ENCODE data around the gene COQ5. TPM values are rescaled to one million over a fixed set of nuclear protein-coding genes. Genes with fewer than 3 reads are reported as not detected.

The COQ5 gene, protein sequence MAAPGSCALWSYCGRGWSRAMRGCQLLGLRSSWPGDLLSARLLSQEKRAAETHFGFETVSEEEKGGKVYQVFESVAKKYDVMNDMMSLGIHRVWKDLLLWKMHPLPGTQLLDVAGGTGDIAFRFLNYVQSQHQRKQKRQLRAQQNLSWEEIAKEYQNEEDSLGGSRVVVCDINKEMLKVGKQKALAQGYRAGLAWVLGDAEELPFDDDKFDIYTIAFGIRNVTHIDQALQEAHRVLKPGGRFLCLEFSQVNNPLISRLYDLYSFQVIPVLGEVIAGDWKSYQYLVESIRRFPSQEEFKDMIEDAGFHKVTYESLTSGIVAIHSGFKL
- 10 to 100 TPM in 11 of 12 donors, not detected in 1; 25.1 to 42.2 (median 36.7) TPM for polyA plus RNA-seq (ENCODE audit: insufficient read length in 12 of 12)
- long read RNA-seq, donor 1, transcript COQ5-201 (7 exons, 1,535 nt) = major isoform, 10 of 184 reads
- long read RNA-seq, donor 1, partial matches to known transcripts = 166 of 184 reads
- long read RNA-seq, donor 1, other reads (novel, unspliced or antisense) = 7 of 184 reads
- long read RNA-seq, donor 2, transcript COQ5-201 (7 exons, 1,535 nt) = major isoform, 16 of 139 reads
- long read RNA-seq, donor 2, partial matches to known transcripts = 97 of 139 reads
- long read RNA-seq, donor 2, other reads (novel, unspliced or antisense) = 26 of 139 reads
- long read RNA-seq, donor 3, transcript COQ5-201 (7 exons, 1,535 nt) = major isoform, 5 of 16 reads
- long read RNA-seq, donor 3, partial matches to known transcripts = 11 of 16 reads
- long read RNA-seq, donor 3, other reads (novel, unspliced or antisense) = 0 of 16 reads
- long read RNA-seq, donor 4, transcript COQ5-201 (7 exons, 1,535 nt) = major isoform, 7 of 13 reads
- long read RNA-seq, donor 4, partial matches to known transcripts = 6 of 13 reads
- long read RNA-seq, donor 4, other reads (novel, unspliced or antisense) = 0 of 13 reads
- long read RNA-seq, donor 5, transcript COQ5-201 (7 exons, 1,535 nt) = major isoform, 17 of 218 reads
- long read RNA-seq, donor 5, partial matches to known transcripts = 167 of 218 reads
- long read RNA-seq, donor 5, other reads (novel, unspliced or antisense) = 33 of 218 reads
- long read RNA-seq, donor 6, transcript COQ5-201 (7 exons, 1,535 nt) = major isoform, 6 of 6 reads
- long read RNA-seq, donor 6, partial matches to known transcripts = 0 of 6 reads
- long read RNA-seq, donor 6, other reads (novel, unspliced or antisense) = 0 of 6 reads
- long read RNA-seq, donor 7, partial matches to known transcripts = 0 of 4 reads
- long read RNA-seq, donor 7, other reads (novel, unspliced or antisense) = 0 of 4 reads
- long read RNA-seq, donor 8, transcript COQ5-201 (7 exons, 1,535 nt) = major isoform, 15 of 33 reads
- long read RNA-seq, donor 8, partial matches to known transcripts = 17 of 33 reads
- long read RNA-seq, donor 8, other reads (novel, unspliced or antisense) = 0 of 33 reads
- long read RNA-seq, donor 9, transcript COQ5-201 (7 exons, 1,535 nt) = major isoform, 5 of 7 reads
- long read RNA-seq, donor 9, partial matches to known transcripts = 0 of 7 reads
- long read RNA-seq, donor 9, other reads (novel, unspliced or antisense) = 0 of 7 reads
- long read RNA-seq, donor 10, transcript COQ5-201 (7 exons, 1,535 nt) = major isoform, 10 of 28 reads
- long read RNA-seq, donor 10, partial matches to known transcripts = 18 of 28 reads
- long read RNA-seq, donor 10, other reads (novel, unspliced or antisense) = 0 of 28 reads
- long read RNA-seq, donor 11, transcript COQ5-201 (7 exons, 1,535 nt) = major isoform, 9 of 80 reads
- long read RNA-seq, donor 11, partial matches to known transcripts = 60 of 80 reads
- long read RNA-seq, donor 11, other reads (novel, unspliced or antisense) = 11 of 80 reads

DNA sequence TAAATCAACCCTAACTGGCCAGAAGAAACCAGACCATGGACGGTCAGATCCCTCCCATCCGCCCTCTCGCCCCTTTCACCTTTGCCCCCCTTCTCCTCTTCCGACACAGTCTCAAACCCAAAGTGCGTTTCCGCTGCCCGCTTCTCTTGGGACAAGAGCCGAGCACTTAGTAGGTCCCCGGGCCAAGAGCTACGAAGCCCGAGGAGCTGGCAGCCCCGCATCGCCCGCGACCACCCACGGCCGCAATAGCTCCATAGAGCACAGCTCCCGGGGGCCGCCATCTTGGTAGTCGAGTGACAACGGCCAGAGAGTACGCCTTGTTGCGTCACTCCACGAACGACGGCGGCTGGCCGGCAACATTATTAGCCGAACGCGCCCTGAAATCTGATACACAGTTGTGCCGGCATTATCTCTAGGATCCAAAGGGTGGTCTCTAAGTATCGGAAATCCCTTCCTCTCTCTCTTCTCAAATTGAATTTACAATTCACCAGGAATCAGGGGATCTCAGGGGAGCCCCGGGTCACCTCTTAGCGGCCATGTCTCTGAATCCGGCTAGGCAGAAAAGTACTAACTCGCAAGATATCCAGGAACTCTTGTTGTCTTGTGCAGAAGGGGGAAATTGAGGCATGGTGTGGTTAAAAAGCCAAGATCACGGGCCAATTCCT, at the start of gene COQ5:
TSS of gene COQ5 (minus strand) at position 298 of the 665 bp plus-strand sequence. CDS start at position 281, 17 bp downstream.
- DNase-seq = peak; percentile 95

DNA sequence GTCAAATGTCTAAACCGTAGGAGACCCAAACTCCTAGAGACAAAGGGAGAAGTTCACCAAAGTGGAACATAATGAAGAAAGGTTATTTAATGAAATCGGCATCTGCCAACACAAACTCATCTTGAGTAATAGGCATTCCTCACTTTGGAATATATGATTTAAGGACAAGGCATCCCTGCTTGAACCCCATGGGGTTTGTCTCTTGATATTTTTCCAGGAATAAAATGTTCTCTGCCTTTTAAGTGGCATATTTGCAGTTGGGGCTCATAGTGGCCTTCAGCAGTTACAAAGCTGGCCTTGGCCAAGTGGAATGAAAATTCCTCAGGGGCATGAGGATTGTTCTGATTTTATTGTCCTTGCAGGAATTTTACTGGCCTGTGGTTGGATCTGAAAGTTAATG, 45.1 kb upstream of the COQ5 start:
- no peak for DNase-seq

DNA sequence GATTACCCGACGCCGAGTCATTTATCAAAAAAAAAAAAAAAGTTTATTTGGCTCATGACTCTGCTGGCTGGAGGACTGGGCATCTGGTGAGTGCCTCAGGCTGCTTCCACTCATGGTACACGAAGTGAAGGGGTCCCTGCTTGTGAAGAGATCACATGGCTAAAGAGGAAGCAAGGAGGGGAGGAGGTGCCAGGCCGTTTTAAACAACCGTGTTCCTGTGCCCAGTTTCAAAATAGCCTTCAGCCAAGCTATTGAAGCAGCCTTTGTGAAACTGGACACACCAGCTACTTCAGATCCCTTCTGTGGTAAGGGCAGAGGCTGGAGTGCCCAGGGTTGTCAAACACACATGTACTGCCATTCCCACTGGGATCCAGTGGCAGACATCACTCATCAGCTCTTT, 44.6 kb upstream of the COQ5 start:
- DNase-seq = no peak

DNA sequence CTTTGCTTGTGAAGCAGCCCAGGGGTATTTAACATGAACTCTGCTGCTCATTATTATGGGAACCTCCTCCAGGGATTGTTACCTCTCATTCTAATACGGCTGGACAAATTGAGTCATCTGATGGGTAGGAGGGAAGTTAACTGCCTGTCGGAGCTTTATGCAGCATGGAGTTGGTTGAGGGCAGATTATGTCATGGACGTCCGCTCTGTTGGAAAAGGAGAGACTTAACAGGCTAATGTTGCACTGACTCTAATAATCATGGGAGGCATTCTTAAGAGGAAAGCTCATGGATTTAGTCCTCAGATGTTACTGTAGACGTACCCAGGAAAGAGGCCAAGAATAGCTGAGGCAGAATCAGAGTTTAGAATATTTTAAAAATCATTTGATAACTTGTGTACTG, 42.3 kb upstream of the COQ5 start:
- DNase-seq = no peak

DNA sequence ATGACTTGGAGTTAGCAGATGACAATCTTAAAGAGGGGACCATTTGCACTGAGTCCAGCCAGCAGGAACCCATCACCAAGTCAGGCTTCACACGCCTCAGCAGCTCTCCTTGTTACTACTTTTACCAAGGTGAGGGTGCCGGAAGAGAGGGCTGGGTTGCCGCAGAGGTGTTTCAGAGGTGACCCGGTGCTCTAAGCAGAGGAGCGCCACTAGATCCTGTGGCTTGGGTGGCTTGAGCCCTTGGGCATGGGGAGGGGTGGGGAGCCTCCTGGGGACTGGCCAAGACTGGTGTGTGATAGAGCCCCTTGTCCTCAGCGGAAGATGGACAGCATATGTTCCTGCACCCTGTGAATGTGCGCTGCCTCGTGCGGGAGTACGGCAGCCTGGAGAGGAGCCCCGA, 34.5 kb upstream of the COQ5 start:
- DNase-seq = no peak

DNA sequence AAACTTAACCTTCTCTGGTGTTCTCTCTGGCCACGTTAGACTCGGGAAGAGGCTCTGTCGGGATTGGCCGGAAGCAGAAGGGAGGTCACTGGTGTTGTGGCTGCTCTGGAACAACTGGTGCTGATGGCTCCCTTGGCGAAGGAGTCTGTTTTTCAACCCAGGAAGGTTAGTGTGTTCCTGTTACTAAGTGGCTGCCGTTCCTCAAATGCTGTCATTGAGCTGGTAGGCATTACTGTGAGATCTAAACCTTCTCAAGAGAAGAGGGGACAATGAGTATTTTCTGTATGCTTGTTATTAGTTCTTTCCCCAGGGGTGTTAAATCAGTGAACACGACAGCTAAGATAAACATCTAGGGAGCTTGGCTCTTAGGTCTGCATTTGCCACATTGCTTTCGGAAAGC, 33.9 kb upstream of the COQ5 start:
- no peak for DNase-seq

DNA sequence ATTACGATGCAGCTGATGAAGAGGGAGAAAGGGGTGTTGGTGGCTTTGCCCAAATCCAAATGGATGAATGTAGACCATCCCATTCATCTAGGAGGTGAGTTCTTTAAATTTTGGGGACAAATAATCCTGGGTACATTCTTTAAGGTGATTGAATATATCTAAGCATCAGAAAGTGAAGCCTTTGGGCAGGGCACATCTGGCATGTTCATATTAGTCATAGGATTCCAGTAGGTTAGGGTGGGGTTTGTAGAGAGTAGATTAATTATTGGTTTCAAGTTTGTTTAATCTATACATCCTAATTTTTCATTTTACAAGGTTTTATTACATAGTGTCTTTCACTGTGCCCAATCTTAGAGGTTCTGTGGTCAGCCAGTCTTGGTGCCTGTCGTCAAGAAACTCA, 28.6 kb upstream of the COQ5 start:
- no peak for DNase-seq

DNA sequence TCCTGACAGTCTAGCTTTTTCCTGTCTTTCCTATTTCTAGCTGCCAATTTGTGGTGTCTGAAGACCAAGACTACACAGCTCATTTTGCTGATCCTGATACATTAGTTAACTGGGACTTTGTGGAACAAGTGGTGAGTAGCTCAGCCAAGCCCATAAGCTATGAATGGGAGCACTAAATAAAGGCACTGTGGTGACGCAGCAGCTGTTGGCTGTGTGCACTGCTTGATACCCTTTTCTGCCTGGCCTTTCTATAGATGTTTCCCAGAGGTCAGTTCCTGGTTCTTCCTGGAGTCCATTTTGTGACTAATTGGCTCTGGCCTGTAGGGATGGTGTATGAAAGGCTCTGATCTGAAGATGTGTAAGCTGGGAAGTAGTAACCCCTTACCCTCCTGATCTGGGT, 25.7 kb upstream of the COQ5 start:
- DNase-seq = no peak

DNA sequence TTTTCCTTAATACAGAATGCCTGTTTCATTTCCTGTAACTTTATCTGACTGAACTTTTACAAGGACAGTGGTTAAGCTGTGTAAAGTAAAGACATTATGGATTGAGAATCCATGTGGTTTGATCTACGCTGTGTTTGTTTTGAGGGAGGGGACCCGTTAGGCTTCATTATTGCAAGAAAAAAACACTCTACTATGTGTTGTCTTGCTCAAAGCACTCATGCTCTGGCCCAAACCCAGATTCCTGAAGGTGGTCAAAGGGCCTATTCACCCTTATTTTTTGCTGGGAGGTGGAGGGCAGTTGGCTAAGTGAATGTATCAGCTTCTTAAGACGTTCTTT, 17.1 kb upstream of the COQ5 start:
- DNase-seq = no peak

DNA sequence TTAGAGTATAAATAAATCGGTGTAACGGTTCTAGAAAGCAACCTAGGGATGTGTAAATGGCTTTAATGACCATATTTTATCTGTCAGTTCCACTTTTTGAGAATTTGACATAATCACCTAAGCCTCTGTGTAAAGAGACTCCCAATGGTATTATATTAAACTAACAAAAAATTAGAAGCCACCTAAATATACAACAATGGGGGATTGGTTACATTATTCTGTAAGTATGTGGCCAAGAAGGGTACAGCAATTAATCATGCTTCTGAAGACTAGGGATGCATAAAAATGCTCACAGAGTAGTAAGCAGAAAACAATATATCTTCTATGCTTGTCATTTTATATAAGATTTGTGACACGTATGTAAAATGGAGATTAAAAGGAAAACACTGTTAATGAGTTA, 15.7 kb upstream of the COQ5 start:
- DNase-seq = no peak

DNA sequence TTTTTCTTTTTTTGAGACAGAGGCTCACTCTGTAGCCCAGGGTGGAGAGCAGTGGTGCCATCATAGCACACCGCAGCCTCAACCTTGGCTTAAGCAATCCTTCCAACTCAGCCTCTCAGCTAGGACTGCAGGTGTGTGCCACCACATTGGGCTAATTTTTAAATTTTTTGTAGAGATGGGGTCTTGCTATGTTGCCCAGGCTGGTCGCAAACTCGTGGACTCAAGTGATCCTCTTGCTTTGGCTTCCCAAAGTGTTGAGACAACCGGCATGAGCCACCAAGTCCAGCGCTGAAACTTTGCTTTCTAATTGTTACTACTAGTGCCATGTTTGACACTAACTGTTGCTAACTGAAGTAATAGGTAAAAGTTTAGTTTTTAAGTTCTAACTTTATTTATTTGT, 13.2 kb upstream of the COQ5 start:
- DNase-seq = no peak

DNA sequence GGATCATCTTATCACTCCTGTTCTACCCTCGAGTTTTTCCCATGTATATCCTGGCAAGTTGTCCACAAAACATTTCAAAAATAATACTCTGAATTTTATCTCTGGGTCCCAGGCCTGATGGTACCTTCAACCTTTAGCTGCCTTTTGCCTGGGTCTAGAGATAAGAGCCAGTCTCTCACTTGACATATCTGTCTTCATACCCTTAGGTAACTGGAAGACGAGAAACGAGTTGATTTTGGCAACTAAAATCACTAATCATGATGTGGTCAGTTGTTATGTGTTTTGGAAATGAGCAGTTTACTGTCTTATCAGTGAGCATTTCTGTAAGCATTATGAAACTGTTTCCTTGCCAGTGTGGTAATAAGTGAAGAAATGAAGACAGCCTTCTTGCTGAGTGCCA, 11.5 kb upstream of the COQ5 start:
- no peak for DNase-seq

DNA sequence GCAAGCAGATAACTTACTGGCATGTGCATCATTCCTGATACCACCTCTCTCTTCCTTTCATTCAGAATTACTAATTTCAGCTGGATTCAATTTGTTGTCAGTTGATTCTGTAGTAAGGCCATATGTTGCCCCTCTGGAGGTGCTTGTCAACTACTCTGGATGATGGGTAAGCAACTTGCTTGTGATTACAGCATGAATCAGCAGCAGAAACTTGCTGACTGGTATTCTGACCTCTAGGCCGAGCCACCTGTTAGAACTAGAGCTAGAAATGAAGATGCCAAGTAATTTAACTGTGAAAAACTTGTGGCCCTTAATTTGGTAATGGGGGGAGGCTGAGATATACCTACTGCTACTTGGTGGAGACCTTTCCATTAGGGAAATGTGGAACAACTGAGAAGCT, 10.3 kb upstream of the COQ5 start:
- no peak for DNase-seq

DNA sequence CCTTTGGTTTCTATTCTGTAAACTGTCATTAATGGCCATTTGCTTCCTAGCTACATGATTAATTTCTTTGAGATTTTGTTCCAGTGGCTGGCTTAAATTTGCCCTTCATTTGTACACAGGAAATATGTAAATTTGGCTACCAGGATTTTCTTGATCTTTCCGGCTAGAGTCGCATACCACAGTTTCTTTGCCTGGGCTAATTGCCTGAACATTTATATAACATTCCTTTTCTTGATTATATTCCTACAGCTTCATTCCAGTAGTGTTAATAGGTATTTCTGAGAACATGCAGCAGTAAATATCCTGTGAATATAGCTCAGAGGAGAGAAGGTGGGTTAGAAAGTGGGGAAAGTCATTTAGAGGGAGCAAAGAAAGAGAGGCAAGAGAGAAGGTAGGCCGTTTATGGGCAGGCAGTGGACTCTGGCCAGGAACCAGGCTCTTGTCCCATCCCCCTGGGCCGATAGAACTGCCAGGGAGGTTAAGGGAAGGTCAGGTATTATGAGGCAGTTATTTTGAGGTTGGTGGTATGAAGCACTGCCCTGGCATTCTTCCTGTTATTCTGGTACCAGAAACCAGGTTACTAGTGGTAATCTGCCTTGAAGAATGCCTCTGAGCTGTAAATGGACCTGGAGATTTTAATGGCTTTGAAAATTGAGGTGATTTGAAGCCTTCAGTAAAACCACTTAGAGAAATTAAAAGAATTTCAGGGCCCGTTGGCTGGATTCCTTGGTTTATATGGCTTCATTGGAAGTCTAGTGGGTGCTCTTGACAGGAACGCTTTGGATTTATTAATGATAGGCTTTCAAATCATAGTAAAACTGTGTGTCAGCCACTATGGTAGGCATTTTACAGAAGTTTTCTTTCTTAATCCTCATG, 9.6 kb upstream of the COQ5 start:
- DNase-seq = no peak

DNA sequence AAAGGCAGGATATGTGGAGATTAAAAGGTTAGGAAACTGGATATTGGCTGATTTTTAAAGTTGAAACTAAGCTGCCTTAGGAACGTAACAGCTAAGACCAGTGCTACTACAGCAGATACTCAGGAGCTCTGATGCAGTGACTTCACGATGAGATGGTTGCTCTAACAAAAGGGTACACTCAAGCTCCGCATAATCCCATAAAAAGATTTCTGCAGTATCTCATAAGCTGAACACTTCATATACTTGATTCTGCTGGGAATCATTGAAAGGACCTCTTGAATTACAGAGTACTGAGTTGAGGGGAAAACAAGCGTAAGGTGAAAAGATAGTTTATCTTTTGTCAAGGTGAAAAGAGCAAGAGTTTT, 8.9 kb upstream of the COQ5 start:
- DNase-seq = no peak

DNA sequence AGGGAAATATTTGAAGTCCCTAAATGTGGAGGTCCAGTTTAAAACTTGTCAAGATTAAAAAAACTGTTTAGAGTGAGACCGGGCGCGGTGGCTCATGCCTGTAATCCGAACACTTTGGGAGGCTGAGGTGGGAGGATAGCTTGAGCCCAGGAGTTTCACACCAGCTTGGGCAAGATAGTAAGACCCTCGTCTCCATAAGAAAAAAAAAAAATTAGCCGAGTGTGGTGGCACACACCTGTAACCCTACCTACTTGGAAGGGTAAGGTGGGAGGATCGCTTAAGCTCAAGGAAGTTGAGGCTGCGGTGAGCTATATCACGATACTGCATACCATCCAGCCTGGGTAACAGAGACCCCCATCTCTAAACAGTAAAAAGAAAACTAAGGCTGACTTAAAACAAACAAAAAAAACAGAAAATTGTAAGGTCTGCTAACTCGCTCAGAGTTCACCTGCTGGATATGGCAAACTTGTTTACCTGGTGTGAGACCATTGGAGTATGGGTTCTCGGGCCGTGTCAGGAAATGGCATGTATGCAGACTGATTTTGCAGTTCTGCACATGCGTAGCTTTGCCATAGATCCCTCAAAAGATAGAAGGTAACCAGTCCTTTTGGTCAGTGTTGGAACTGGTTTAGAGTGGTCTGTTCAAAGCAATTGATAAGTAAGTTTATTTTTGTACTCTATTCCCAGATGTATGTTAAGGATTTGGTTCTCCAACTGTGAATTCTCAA, 7.3 kb upstream of the COQ5 start:
- no peak for DNase-seq

DNA sequence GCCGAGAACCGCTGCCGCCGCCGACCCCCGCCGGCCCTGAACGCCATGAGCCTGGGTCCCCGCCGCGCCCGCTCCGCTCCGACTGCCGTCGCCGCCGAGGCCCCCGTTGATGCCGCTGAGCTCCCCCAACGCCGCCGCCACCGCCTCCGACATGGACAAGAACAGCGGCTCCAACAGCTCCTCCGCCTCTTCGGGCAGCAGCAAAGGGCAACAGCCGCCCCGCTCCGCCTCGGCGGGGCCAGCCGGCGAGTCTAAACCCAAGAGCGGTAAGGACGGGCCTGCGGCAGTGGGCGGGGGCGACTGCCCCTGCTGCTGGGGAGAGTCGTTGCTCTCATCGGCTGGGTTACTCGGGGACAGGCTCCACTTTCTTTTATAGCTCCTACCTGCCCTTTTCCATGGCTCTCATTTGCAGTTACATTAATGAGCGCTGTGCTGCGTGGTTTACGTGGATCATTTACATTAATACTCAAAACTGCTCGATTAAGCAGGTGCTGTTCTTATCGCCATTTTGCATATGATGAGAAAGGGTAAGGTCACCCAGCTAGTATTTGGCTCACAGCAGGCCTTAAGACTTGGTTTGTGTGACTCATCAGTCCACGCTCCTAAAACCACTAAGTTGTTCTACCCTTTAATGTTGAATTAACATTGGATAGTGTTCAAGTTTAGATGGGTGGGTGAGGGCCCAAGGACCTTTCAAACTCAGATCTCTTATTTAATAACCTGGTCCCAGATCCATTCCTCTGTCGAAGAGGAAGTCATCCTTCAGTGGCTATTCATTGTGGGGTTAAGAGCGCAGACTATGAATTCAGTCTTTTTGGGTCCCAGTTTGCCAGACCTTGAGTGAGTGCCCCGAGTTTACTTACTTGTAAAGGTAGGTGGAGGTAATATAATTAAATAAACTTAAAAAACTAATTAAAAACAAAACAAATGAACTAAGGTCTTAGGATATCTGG, 6.0 kb upstream of the COQ5 start:
- peak; percentile 43 for DNase-seq
